Mucosa of stomach (tissue), 1 donor: ENCODE results near the gene FAM20B.

ENCODE experiments used
- H3K27me3 ChIP-seq: one replicate; pipeline ENCODE4 v1.7.0; 2013; ENCODE audit warnings: mild to moderate bottlenecking, low read length; ENCODE audit not compliant: control insufficient read depth, insufficient read depth
- H3K36me3 ChIP-seq: one replicate; pipeline ENCODE4 v1.7.0; 2013; ENCODE audit warnings: low read length; ENCODE audit not compliant: control insufficient read depth, insufficient read depth
- H3K4me1 ChIP-seq: one replicate; pipeline ENCODE4 v1.7.0; 2013; ENCODE audit warnings: mild to moderate bottlenecking, low read length; ENCODE audit not compliant: control insufficient read depth, insufficient read depth
- H3K4me3 ChIP-seq: one replicate; pipeline ENCODE4 v1.7.0; 2013; ENCODE audit warnings: low read length
- H3K9ac ChIP-seq: one replicate; pipeline ENCODE4 v1.7.0; 2013; ENCODE audit warnings: mild to moderate bottlenecking, low read length, moderate library complexity
- H3K9me3 ChIP-seq: one replicate; pipeline ENCODE4 v1.7.0; 2013; ENCODE audit warnings: mild to moderate bottlenecking, low read length, moderate library complexity; ENCODE audit not compliant: control insufficient read depth
- donor health status: Pancreatic carcinoma.

FAM20B gene

GRCh38 chr1:179061360-179062282 is 35.9 kb downstream of the FAM20B start:
- Histone ChIP-seq H3K36me3 (peaks cover 3% of the 10 kb centered on the region), H3K27me3 (no peaks in the 10 kb centered on the region), H3K4me3 (no peak overlapping the region), H3K9ac (no peak overlapping the region), H3K4me1 (no peaks in the 10 kb centered on the region), H3K9me3 (no peaks in the 10 kb centered on the region)

DNA sequence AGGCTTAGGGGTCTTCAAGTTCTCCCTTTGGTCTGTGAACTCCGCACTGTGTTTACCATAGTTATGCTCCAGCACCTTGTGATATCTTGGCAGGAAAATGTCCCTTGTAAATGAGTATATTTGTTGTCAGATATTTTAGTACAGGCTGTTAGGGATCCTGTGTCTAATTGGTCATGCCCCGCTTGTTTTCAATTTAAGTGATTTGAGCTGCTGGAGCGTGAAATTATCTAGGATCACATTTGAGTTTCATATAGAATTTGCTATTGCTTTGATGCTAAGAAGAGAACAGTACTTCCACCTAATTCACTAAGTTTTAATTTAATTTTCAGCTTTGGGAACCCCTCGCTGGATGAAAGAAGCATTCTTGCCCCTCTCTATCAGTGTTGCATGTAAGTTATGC is 40.8 kb downstream of the FAM20B start:
- Histone ChIP-seq H3K27me3 (no peaks in the 10 kb centered on the region), H3K9ac (no peak overlapping the region), H3K36me3 (peaks cover 3% of the 10 kb centered on the region), H3K4me1 (no peaks in the 10 kb centered on the region), H3K4me3 (no peak overlapping the region), H3K9me3 (no peaks in the 10 kb centered on the region)

DNA sequence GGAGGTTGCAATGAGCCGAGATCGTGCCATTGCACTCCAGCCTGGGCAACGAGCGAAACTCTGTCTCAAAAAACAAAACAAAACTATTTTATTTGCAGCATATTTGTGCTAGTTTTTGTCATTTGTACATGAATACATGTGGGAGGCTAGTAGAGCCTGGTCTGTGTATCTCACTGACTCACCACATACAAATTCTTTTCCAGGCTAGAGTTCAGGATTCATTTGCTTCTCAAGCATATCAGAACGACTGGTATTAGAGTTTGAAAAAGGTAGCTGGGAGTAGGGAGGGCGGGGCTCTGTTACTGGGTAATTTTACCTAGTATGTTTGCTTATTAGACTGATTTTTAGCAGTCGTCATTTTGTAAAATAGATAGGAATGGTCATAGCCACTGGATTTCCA is 51.7 kb downstream of the FAM20B start:
- Histone ChIP-seq H3K27me3 (no peaks in the 10 kb centered on the region), H3K4me3 (no peak overlapping the region), H3K9me3 (no peaks in the 10 kb centered on the region), H3K9ac (no peak overlapping the region), H3K4me1 (peaks cover 9% of the 10 kb centered on the region), H3K36me3 (no peaks in the 10 kb centered on the region)

DNA sequence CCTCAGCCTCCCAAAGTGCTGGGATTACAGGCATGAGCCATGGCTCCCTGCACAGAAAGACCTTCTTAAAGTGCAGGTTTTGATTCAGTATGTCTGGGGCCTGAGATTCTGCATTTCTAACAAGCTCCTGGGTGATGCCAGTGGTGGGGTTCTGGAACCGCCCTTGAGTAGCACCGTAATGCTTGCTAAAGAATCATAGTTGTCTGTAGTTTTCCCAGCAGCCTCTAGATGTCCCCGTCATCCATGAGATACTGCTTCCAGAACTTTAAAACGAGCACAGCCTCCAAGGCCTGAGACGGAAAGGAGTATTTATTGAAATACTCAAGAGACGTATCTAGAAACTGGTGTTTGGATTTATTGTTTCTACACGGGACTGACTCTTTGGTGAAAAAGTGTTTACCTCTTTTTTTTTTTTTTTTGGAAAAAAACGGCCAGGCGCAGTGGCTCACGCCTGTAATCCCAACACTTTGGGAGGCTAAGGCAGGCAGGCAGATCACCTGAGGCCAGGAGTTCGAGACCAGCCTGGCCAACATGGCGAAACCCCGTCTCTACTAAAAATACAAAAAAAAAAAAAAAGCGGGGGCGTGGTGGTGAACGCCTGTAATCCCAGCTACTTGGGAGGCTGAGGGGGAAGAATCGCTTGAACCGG is 53.5 kb downstream of the FAM20B start:
- peaks cover 23% of the 10 kb centered on the region for H3K4me1 ChIP-seq
- H3K9ac ChIP-seq, result no peak overlapping the region
- no peaks in the 10 kb centered on the region for H3K27me3 ChIP-seq
- no peaks in the 10 kb centered on the region for H3K36me3 ChIP-seq
- H3K4me3 ChIP-seq, result no peak overlapping the region
- H3K9me3 ChIP-seq, result no peaks in the 10 kb centered on the region

DNA sequence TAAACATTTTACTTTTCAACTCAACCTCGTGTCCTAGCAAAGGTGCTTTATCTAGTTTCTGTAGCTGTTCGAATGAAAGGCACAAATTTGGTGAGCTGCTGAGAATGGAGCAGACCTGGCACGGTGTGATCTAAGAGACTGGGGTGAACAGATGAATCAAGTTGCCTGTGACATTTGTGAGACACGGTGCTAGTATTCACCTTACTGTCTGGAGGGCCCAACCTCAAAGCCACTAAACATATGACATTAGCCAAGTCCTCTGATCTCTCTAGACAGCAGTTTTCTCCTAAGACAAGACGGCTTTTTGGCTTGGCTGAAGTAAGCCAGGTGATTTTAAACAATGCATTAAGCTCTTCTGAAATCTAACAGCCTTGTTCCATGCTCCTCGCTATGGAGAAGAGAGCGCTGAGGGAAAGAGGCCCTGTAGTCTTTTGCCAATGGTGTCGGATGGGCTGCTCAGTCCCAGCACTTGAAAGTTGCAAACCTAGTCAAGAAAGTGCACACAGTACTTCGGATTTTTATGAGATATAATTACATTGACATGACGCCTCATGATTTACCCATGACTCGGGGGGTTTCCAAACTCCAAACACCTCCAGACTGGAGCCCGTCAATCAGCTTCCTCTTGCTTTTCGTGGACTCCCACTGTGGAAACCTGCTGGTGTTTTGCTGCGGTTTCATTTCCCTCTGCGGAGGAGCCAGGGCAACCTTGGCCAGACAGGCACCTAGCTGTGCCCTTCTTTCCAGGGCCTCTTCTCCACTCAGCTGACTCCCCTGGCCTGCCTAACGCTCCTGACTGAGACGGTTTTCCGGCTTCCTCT is 55.4 kb downstream of the FAM20B start:
- no peaks in the 10 kb centered on the region for H3K9me3 ChIP-seq
- H3K9ac ChIP-seq, result peak overlapping the region; percentile 71

DNA sequence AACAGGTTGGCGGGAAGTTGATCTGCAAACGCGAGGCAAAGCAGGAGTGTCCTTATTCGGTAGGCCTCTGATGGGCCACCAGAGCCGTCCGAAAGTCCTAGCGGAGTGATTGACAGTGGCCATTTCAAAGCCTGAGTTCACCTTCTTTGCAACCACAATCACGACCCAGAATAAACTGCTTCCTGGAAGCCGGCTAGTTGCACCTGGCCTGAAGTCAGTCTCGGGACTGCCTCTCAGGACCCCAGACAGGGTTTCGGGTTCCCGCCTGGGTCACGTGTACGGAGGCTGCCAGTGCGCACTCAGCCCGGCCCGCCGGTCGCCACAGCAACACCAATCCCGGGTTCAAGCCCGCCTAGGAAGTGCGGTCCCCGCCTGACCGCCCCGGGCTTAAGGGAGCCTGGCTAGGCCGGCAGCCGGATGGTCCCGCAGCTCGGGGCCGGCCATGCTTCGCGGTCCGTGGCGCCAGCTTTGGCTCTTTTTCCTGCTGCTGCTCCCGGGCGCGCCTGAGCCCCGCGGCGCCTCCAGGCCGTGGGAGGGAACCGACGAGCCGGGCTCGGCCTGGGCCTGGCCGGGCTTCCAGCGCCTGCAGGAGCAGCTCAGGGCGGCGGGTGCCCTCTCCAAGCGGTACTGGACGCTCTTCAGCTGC is 56.1 kb downstream of the FAM20B start, which contains the start of gene TOR3A:
Gene TOR3A (plus strand): TSS at position 384 of the 646 bp plus-strand sequence. CDS start 59 bp downstream, at position 443.
- Histone ChIP-seq H3K36me3 (no peaks in the 10 kb centered on the region), H3K4me3 (peak within 1 kb of the TSS; percentile 68), H3K27me3 (no peaks in the 10 kb centered on the region), H3K9me3 (no peaks in the 10 kb centered on the region), H3K9ac (peak within 1 kb of the TSS; percentile 71), H3K4me1 (peaks cover 23% of the 10 kb centered on the region)

More for the DNA sequence above, 55.4 kb downstream of the FAM20B start:
- Histone ChIP-seq H3K4me1 (peaks cover 23% of the 10 kb centered on the region), H3K36me3 (no peaks in the 10 kb centered on the region), H3K27me3 (no peaks in the 10 kb centered on the region), H3K4me3 (peak overlapping the region; percentile 68)

GRCh38 chr1:179082333-179082998 is 56.8 kb downstream of the FAM20B start:
- H3K4me3 ChIP-seq, result peak overlapping the region; percentile 68
- H3K9me3 ChIP-seq, result no peaks in the 10 kb centered on the region
- H3K9ac ChIP-seq, result peak overlapping the region; percentile 71
- H3K4me1 ChIP-seq, result peaks cover 23% of the 10 kb centered on the region
- H3K27me3 ChIP-seq, result no peaks in the 10 kb centered on the region
- H3K36me3 ChIP-seq, result no peaks in the 10 kb centered on the region

DNA sequence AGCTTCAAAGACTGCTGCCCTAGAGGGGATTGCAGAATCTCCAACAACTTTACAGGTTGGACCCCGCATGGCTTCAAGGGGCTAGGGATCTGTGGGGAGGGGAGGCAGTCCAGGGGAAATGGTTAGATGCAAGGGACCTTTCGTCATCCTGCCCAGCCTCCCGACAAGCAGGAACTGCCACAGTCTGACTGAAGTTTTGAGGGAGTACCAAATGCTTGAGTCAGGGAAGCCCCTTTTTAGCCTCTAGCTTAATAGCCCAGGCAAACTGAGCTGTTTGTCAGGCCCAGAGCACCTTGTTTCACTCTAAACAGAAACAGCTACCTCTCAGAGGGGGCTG is 57.3 kb downstream of the FAM20B start:
- Histone ChIP-seq H3K4me1 (peaks cover 23% of the 10 kb centered on the region), H3K36me3 (no peaks in the 10 kb centered on the region), H3K27me3 (no peaks in the 10 kb centered on the region), H3K9ac (peak overlapping the region; percentile 71), H3K4me3 (peak overlapping the region; percentile 68), H3K9me3 (no peaks in the 10 kb centered on the region)

DNA sequence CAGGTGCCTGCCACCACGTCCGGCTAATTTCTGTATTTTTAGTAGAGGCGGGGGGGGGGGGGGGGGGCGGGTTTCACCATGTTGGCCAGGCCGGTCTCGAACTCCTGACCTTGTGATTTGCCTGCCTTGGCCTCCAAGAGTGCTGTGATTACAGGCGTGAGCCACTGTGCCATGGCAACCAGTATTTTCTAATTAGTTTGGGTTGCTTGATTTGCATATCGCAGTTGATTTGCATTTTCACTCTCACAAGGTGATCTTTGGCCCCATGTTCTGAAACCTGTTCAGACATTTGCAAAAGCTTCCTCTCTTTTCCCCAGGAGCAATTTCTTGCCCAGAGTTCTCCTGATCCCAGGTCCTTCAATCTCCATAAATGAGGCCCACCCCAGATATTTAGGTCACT is 57.8 kb downstream of the FAM20B start:
- H3K4me1 ChIP-seq, result peaks cover 23% of the 10 kb centered on the region
- H3K9me3 ChIP-seq, result no peaks in the 10 kb centered on the region
- H3K9ac ChIP-seq, result peak overlapping the region; percentile 34
- H3K36me3 ChIP-seq, result no peaks in the 10 kb centered on the region
- H3K27me3 ChIP-seq, result no peaks in the 10 kb centered on the region
- H3K4me3 ChIP-seq, result no peak overlapping the region

DNA sequence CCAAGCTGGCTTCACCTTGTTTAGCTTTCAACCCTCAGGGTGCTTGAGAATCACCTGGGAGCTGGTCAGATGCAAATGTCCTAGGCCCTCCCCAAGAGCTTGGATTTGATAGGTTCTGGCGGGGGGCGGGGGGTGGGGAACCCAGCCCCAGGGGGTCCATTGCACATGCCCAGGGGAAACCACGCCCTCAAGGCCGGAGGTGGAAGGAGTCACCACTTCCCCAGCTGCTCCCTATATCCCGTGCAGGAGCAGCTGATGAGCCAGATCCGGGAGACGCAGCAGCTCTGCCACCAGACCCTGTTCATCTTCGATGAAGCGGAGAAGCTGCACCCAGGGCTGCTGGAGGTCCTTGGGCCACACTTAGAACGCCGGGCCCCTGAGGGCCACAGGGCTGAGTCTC is 62.0 kb downstream of the FAM20B start:
- H3K4me1 ChIP-seq, result peaks cover 14% of the 10 kb centered on the region
- H3K9ac ChIP-seq, result peak overlapping the region; percentile 15
- no peaks in the 10 kb centered on the region for H3K27me3 ChIP-seq
- peaks cover 9% of the 10 kb centered on the region for H3K36me3 ChIP-seq
- no peaks in the 10 kb centered on the region for H3K9me3 ChIP-seq
- H3K4me3 ChIP-seq, result no peak overlapping the region

DNA sequence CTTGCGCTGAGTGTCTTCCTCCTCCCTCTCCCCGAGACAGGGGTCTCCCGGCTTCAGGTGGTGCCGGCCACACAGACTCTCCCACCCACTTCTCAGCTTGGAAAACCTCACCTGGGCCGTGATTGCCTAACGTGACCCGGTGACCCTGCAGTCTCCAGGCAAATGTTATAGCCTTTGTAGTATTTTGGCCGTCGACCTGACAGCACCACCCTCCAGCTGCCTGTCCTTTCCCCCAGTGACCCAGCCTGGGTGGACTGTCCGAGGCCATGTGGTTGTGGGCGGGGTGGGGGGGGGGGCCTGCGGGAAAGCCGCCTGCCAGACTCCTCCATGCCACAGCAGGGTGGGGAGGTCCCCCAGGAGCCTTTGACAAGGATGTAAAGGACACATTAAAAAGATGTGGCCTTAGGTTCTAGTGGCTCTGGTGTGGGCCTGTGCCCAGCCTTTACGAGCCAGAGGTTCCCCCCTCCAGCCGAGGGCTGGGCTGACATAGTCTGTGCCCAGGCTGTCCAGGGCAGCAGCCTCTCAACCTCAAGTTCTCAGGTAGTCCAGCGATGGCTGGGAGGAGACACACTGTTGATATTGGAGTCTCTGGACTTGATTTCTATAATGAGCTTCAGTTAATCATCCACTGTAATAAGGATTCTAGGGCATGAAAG is 64.3 kb downstream of the FAM20B start:
- H3K4me1 ChIP-seq, result no peaks in the 10 kb centered on the region
- H3K9ac ChIP-seq, result no peak overlapping the region
- H3K36me3 ChIP-seq, result peaks cover 19% of the 10 kb centered on the region

More for the DNA sequence above, 64.3 kb downstream of the FAM20B start:
- no peak overlapping the region for H3K4me3 ChIP-seq
- H3K9me3 ChIP-seq, result no peaks in the 10 kb centered on the region
- no peaks in the 10 kb centered on the region for H3K27me3 ChIP-seq
